K562 (cell line): ENCODE data around the gene TXNRD1. TPM values are rescaled to one million over a fixed set of nuclear protein-coding genes. Genes with fewer than 3 reads are reported as not detected.
"Not testable (repeated sequence)": the region's sequence is repeated elsewhere in the genome, so short reads cannot be mapped to it uniquely, and the experiment has no call there.

ENCODE experiments used
- ATAC-seq: fragments of 200-7000 bp; cut with Tn5 transposase; 3 replicates; pipeline ENCODE4 v1.9.1; 2020; ENCODE audit warnings: moderate library complexity
- BruUV-seq: library from RNA; stranded (reverse); fragments of 400-500 nt; replicated peaks from 2 replicates; lab custom pipeline; 2021; lab: Mats Ljungman, UMichigan
- CTCF ChIA-PET: fragments of 300-600 bp; formaldehyde crosslinking; extraction: SDS; loops from one replicate; lab custom pipeline; 2021; ENCODE audit warnings: low intra/inter-chr PET ratio; lab: Yijun Ruan, JAX
- POLR2A ChIA-PET: fragments of 300-600, 350-650 bp; sonication (Branson Sonifier 250); formaldehyde crosslinking; extraction: SDS; loops from one replicate; lab custom pipeline; 2021; ENCODE audit warnings: antibody characterized with exemption, inconsistent platforms; lab: Yijun Ruan, JAX
- DNase-seq, 4 experiments: peaks; one replicate each; pipeline versions ENCODE4 v3.0.0 to v3.0.0-alpha.2; 2011 to 2018; ENCODE audit warnings: low spot score in 3 of 4, mixed read lengths in 3 of 4; ENCODE audit errors: extremely low read depth in 1 of 4
- FAIRE-seq: peaks from 2 replicates; lab custom pipeline; 2011; peaks lifted over from hg19 to GRCh38; lab: Jason Lieb, UNC
- H2AFZ ChIP-seq: 2 replicates; pipeline ENCODE4 v1.6.0; 2011; ENCODE audit warnings: low read depth, low read length, control low read depth, inconsistent platforms
- H3K27ac ChIP-seq: fragments of 200-600 bp; 3 replicates; pipeline ENCODE4 v1.8.0; 2011; ENCODE audit warnings: low read depth, mild to moderate bottlenecking, control low read depth, inconsistent platforms, low read length, moderate library complexity, mixed read lengths; ENCODE audit errors: extremely low read depth
- H3K27me3 ChIP-seq, 2 experiments: fragments of 300-600 bp in 1 of 2; 2 replicates in 1 of 2; 3 replicates in 1 of 2; pipeline versions ENCODE4 v1.6.0 to v1.8.0; 2011; ENCODE audit warnings: inconsistent platforms in 2 of 2, low read length in 2 of 2, mild to moderate bottlenecking in 1 of 2, mixed read lengths in 1 of 2, moderate library complexity in 1 of 2; ENCODE audit not compliant: control insufficient read depth in 2 of 2, insufficient read depth in 2 of 2
- H3K36me3 ChIP-seq: fragments of 300-600 bp; 3 replicates; pipeline ENCODE4 v1.8.0; 2011; ENCODE audit warnings: mild to moderate bottlenecking, low read length, inconsistent platforms; ENCODE audit not compliant: control insufficient read depth, insufficient read depth
- H3K4me1 ChIP-seq, 2 experiments: fragments of 200-600 bp in 1 of 2; replicated peaks in 1 of 2; 2 replicates in 1 of 2; 3 replicates in 1 of 2; pipeline versions ENCODE4 v1.5.1 to v1.8.0; 2011; ENCODE audit warnings: inconsistent platforms in 2 of 2, low read length in 2 of 2, mild to moderate bottlenecking in 1 of 2, mixed read lengths in 1 of 2, moderate library complexity in 1 of 2; ENCODE audit not compliant: control insufficient read depth in 2 of 2, insufficient read depth in 2 of 2
- H3K4me2 ChIP-seq: 2 replicates; pipeline ENCODE4 v1.6.1; 2011; ENCODE audit warnings: low read length, control low read depth, inconsistent platforms, mixed read lengths; ENCODE audit not compliant: insufficient read depth
- H3K4me3 ChIP-seq: fragments of 200-600 bp; sonication (generic), shearing (Covaris generic); 2 replicates; pipeline ENCODE4 v1.5.1; 2016; ENCODE audit warnings: control low read depth, inconsistent platforms
- H3K79me2 ChIP-seq: fragments of 200-600 bp; 3 replicates; pipeline ENCODE4 v1.8.0; 2011; ENCODE audit warnings: low read length, inconsistent platforms; ENCODE audit not compliant: control insufficient read depth, insufficient read depth
- H3K9ac ChIP-seq, 2 experiments: 2 replicates each; pipeline versions ENCODE4 v1.6.0 to v1.6.1; 2011; ENCODE audit warnings: low read depth in 2 of 2, low read length in 2 of 2, control low read depth in 1 of 2, inconsistent platforms in 1 of 2, mild to moderate bottlenecking in 1 of 2, mixed read lengths in 1 of 2; ENCODE audit not compliant: insufficient read depth in 1 of 2
- H3K9me1 ChIP-seq: one replicate; pipeline ENCODE4 v1.6.0; 2011; ENCODE audit warnings: inconsistent platforms, mild to moderate bottlenecking, low read length, moderate library complexity; ENCODE audit not compliant: control insufficient read depth, insufficient read depth
- H3K9me3 ChIP-seq: replicated peaks from 2 replicates; pipeline ENCODE4 v1.5.1; 2011; ENCODE audit warnings: low read depth, low read length, inconsistent platforms; ENCODE audit not compliant: control insufficient read depth, insufficient read depth
- H4K20me1 ChIP-seq: replicated peaks from 2 replicates; pipeline ENCODE4 v1.6.1; 2011; ENCODE audit warnings: low read length, inconsistent platforms, mixed read lengths; ENCODE audit not compliant: control insufficient read depth, insufficient read depth
- RAD21 ChIP-seq, 2 experiments: fragments of 250-450 bp in 1 of 2; fragments of 450-650 bp in 1 of 2; sonication (Bioruptor Pico) in 1 of 2; formaldehyde crosslinking in 1 of 2; IDR thresholded peaks in 1 of 2; conservative IDR thresholded peaks in 1 of 2; 2 replicates each; pipeline versions ENCODE4 v1.4.0 to v1.8.0; 2020 to 2022; ENCODE audit warnings: mild to moderate bottlenecking in 2 of 2, moderate library complexity in 1 of 2
- RBFOX2 ChIP-seq: fragments of 200-400 bp; formaldehyde crosslinking; IDR thresholded peaks from 2 replicates; pipeline ENCODE4 v1.6.1; 2017; ENCODE audit warnings: low read depth, mild to moderate bottlenecking, low read length, moderate library complexity
- REST ChIP-seq, 2 experiments: fragments of 450-650 bp; formaldehyde crosslinking in 1 of 2; IDR thresholded peaks; 2 replicates each; pipeline versions ENCODE4 v1.4.0 to v1.6.1; 2014 to 2020; ENCODE audit warnings: mild to moderate bottlenecking in 2 of 2, borderline replicate concordance in 1 of 2, low read depth in 1 of 2
- SMC3 ChIP-seq: conservative IDR thresholded peaks from 2 replicates; pipeline ENCODE4 v1.6.1; 2011; ENCODE audit warnings: low read depth, low read length, improper control_type of control experiment; ENCODE audit not compliant: insufficient read depth
- ZBTB33 ChIP-seq: sonication (generic); formaldehyde crosslinking; IDR thresholded peaks from 2 replicates; pipeline ENCODE4 v1.8.1; 2023; ENCODE audit warnings: mild to moderate bottlenecking, missing genetic modification reagents
- WGBS: fragments of 100-300 bp; shearing (Covaris generic); methylation state at CpG from one replicate; pipeline ENCODE4 v1.1.6; 2016; ENCODE audit warnings: low coverage, mixed read lengths; ENCODE audit not compliant: insufficient coverage; ENCODE audit errors: missing lambda C conversion rate; 5-methylcytosine and 5-hydroxymethylcytosine counted together
- in situ Hi-C: fragments of 300-500 bp; cut with MboI; formaldehyde crosslinking; loops from 4 replicates; pipeline ENCODE4 v1.15.0; 2018; ENCODE audit warnings: inconsistent platforms, mixed read lengths
- intact Hi-C: fragments of 100-400 bp; cut with micrococcal nuclease; formaldehyde crosslinking; loops from 2 replicates; pipeline ENCODE4 v1.14.2; 2022
- polyA plus RNA-seq, 8 experiments: library from polyadenylated mRNA; depleted of rRNA in 4 of 8; stranded (reverse) in 5 of 8; unstranded in 3 of 8; fragments of >200 nt; fragmentation: Nextera tagmentation in 2 of 8; fragmentation: Illumina TruSeq in 1 of 8; extraction: Ambion mirVana in 2 of 8; extraction: Trizol in 1 of 8; gene quantifications; 2 replicates each; pipeline versions ENCODE4 v1.2.1 to v1.2.3, GENCODE V29; 2011 to 2014; ENCODE audit warnings: inconsistent platforms in 1 of 8, missing spikeins in 1 of 8
- total RNA-seq, 7 experiments: library from RNA; depleted of rRNA in 6 of 7; stranded (reverse); fragments of >200 nt in 6 of 7; fragmentation: Illumina TruSeq in 2 of 7; extraction: Trizol in 2 of 7; gene quantifications; 2 replicates each; pipeline versions ENCODE4 v1.2.1 to v1.2.3, GENCODE V29; 2011 to 2021; ENCODE audit warnings: low replicate concordance in 1 of 7
- TF ChIP-seq, protein P1 (sequence below), 3 experiments: fragments of 200-800 bp in 1 of 3; sonication (Bioruptor generic) in 1 of 3; sonication (generic) in 1 of 3; formaldehyde crosslinking in 1 of 3; IDR thresholded peaks; 2 replicates each; pipeline versions ENCODE4 v1.6.1 to v1.8.0; 2016 to 2022; ENCODE audit warnings: mild to moderate bottlenecking in 2 of 3, missing compliant biosample characterization in 2 of 3, missing genetic modification characterization in 2 of 3, missing genetic modification reagents in 1 of 3

The TXNRD1 gene
- total and polyA plus RNA-seq, 9 of the 15 experiments (the other 6 are each of a cell fraction or from before 2014, with no cell fraction given): 107 to 189 (median 146) TPM

DNA sequence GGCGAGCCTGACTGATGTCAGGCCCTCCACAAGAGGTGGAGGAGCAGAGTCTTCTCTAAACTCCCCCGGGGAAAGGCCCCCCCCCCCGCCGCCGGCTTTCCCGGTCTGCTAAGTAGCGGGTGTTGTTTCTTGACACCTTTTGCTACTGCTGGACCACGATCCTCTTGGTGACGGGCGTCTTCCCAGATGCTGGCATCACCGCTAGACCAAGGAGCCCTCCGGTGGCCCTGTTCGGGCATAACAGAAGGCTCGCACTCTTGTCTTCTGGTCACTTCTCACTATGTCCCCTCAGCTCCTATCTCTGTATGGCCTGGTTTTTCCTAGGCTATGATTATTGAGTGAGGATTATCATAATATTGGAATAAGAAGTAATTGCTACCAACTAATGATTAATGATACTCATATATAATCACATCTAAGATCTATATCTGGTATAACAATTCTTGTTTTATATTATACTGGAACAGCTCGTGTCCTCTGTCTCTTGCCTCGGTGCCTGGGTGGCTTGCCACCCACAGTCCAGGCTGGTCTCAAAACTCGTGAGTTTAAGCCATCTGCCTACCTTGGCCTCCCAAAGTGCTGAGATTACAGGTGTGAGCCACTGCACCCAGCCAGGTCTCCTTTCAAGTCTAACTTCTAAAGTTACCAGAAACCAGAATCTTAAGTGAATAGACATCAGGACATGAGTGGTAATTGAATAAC, 78.7 kb downstream of the TXNRD1 start:
- BruUV-seq; CTCF ChIA-PET; H3K4me2 ChIP-seq; H3K27me3 ChIP-seq; H3K27ac ChIP-seq; H3K9me1 ChIP-seq; H3K9ac ChIP-seq; FAIRE-seq; ATAC-seq; H2AFZ ChIP-seq; intact Hi-C loops; H3K4me3 ChIP-seq; H3K4me1 ChIP-seq; H3K9me3 ChIP-seq; TF ChIP-seq REST (CRISPR knock-in tag; IDR thresholded peaks at IDR 0.05; ENCODE audit: low read depth): not testable (repeated sequence)
- POLR2A ChIA-PET: interaction anchor here (1.2 to 7.6 kb wide), 4 partner anchors 6 to 27 kb away, joined by 3 to 104 read pairs (median 6); partner anchors contain the start of gene EID3
- peak in 1 of 4 experiments; percentile 32 for DNase-seq
- H3K79me2 ChIP-seq: peaks cover 94% of the 10 kb centered on the region
- peaks cover 87% of the 10 kb centered on the region for H3K36me3 ChIP-seq
- WGBS: 83% methylated on average over 9 of the region's 17 CpGs
- in situ Hi-C loops: loop anchor here (10.0 kb wide), 1 partner anchor 80 kb away; the partner anchor contains the start of gene TXNRD1
- H4K20me1 ChIP-seq: peaks cover 16% of the 10 kb centered on the region
- TF ChIP-seq RAD21 (CRISPR knock-in tag; conservative IDR thresholded peaks at IDR 0.05 in 1 of 2, IDR thresholded peaks at IDR 0.05 in 1 of 2) (peak in 1 of 2 experiments; percentile 38; a peak in 2 of 4 replicates), ZBTB33 (CRISPR knock-in tag) (peak; percentile 95), RBFOX2 (peak; percentile 32; the same call in 1 of the 2 replicates), REST (IDR thresholded peaks at IDR 0.05; ENCODE audit: borderline replicate concordance) (peak; percentile 6; the same call in 1 of the 2 replicates), SMC3 (0 out of 2 replicates have a peak, but pooled peaks have one; percentile 19)
- TF ChIP-seq, protein P1, sequence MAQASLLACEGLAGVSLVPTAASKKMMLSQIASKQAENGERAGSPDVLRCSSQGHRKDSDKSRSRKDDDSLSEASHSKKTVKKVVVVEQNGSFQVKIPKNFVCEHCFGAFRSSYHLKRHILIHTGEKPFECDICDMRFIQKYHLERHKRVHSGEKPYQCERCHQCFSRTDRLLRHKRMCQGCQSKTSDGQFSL (CRISPR knock-in tag; IDR thresholded peaks at IDR 0.05): peak; percentile 82
- TF ChIP-seq, protein P1 (tag; IDR thresholded peaks at IDR 0.05): peak in 1 of 2 experiments; percentile 61; a peak in 2 of 4 replicates
